A549 (cell line): ENCODE results near the gene PPP2R2D. TPM values are rescaled to one million over a fixed set of nuclear protein-coding genes. Genes with fewer than 3 reads are reported as not detected.

Source experiments
- ATAC-seq, 2 experiments: fragments of 200-7000 bp in 1 of 2; fragments of >200 bp in 1 of 2; cut with Nextera tagmentation in 1 of 2; cut with Tn5 transposase in 1 of 2; 3 replicates each; pipeline versions ENCODE4 v1.8.0 to v1.9.1; 2018 to 2020; ENCODE audit warnings: mild to moderate bottlenecking in 1 of 2, moderate library complexity in 1 of 2
- CTCF ChIA-PET: fragments of 300-600 bp; sonication (Branson Sonifier 250); formaldehyde crosslinking; extraction: SDS; loops from one replicate; lab custom pipeline; 2021; ENCODE audit warnings: antibody characterized with exemption, inconsistent platforms; lab: Yijun Ruan, JAX
- POLR2A ChIA-PET: fragments of 350-600 bp; formaldehyde crosslinking; extraction: SDS; loops from one replicate; lab custom pipeline; 2021; ENCODE audit warnings: antibody characterized with exemption, inconsistent platforms; lab: Yijun Ruan, JAX
- DNase-seq, 2 experiments: peaks; one replicate each; pipeline versions ENCODE4 v3.0.0 to v3.0.0-alpha.2; 2011 to 2016; ENCODE audit warnings: low read depth in 1 of 2, low spot score in 1 of 2
- FAIRE-seq: peaks from 2 replicates; lab custom pipeline; 2011; peaks lifted over from hg19 to GRCh38; lab: Jason Lieb, UNC
- H3K27ac ChIP-seq, 2 experiments: fragments of >200 bp; sonication (Bioruptor Twin); formaldehyde crosslinking; 3 replicates each; pipeline ENCODE4 v1.5.1; 2016 to 2017
- H3K4me1 ChIP-seq: fragments of >200 bp; sonication (Bioruptor Twin); formaldehyde crosslinking; 3 replicates; pipeline ENCODE4 v1.6.1; 2016
- H3K4me2 ChIP-seq: fragments of >200 bp; sonication (Bioruptor Twin); formaldehyde crosslinking; 3 replicates; pipeline ENCODE4 v1.6.1; 2016
- H3K4me3 ChIP-seq: fragments of >200 bp; sonication (Bioruptor Twin); formaldehyde crosslinking; 3 replicates; pipeline ENCODE4 v1.5.1; 2016
- H3K9me3 ChIP-seq: fragments of >200 bp; sonication (Bioruptor Twin); formaldehyde crosslinking; 3 replicates; pipeline ENCODE4 v1.6.1; 2016
- CHD4 ChIP-seq: fragments of 200-600 bp; sonication (generic); IDR thresholded peaks from 2 replicates; pipeline ENCODE4 v1.6.1; 2016; ENCODE audit warnings: antibody characterized with exemption, mild to moderate bottlenecking, borderline replicate concordance
- EHF ChIP-seq: fragments of 250-450 bp; sonication (Bioruptor Pico); IDR thresholded peaks from 2 replicates; pipeline ENCODE4 v1.5.0; 2020; ENCODE audit warnings: mild to moderate bottlenecking
- EHMT2 ChIP-seq: fragments of 200-600 bp; sonication (generic); IDR thresholded peaks from 2 replicates; pipeline ENCODE4 v1.6.1; 2016; ENCODE audit warnings: antibody characterized with exemption, low read depth, mild to moderate bottlenecking, moderate library complexity
- ESRRA ChIP-seq: fragments of 150-350 bp; IDR thresholded peaks from 2 replicates; pipeline ENCODE4 v1.6.1; 2014; ENCODE audit warnings: mild to moderate bottlenecking, low read length, borderline replicate concordance
- FOSL2 ChIP-seq, 2 experiments: fragments of 450-650 bp in 1 of 2; fragments of >200 bp in 1 of 2; sonication (Bioruptor Twin) in 1 of 2; formaldehyde crosslinking; IDR thresholded peaks; 2 replicates each; pipeline versions ENCODE4 v1.5.0 to v1.6.1; 2016 to 2020; ENCODE audit warnings: mild to moderate bottlenecking in 1 of 2, moderate library complexity in 1 of 2
- HDAC2 ChIP-seq: fragments of 200-600 bp; sonication (generic); IDR thresholded peaks from 2 replicates; pipeline ENCODE4 v1.6.1; 2016
- HOXB13 ChIP-seq: fragments of 250-450 bp; sonication (Bioruptor Pico); IDR thresholded peaks from 2 replicates; pipeline ENCODE4 v1.5.0; 2020; ENCODE audit warnings: low read depth, mild to moderate bottlenecking, moderate library complexity
- JUN ChIP-seq, 2 experiments: fragments of >200 bp; sonication (Bioruptor Twin); formaldehyde crosslinking; IDR thresholded peaks; 2 replicates in 1 of 2; 3 replicates in 1 of 2; pipeline ENCODE4 v1.6.1; 2016 to 2017
- JUNB ChIP-seq: fragments of >200 bp; sonication (Bioruptor Twin); formaldehyde crosslinking; IDR thresholded peaks from 2 replicates; pipeline ENCODE4 v1.6.1; 2016
- MYC ChIP-seq: IDR thresholded peaks from 2 replicates; pipeline ENCODE4 v1.6.1; 2012; ENCODE audit warnings: mild to moderate bottlenecking, inconsistent platforms, low read length, improper control_type of control experiment, borderline replicate concordance
- POLR2A ChIP-seq: IDR thresholded peaks from 2 replicates; pipeline ENCODE4 v1.6.1; 2012; ENCODE audit warnings: mild to moderate bottlenecking, low read length
- RAD21 ChIP-seq, 2 experiments: fragments of >200 bp in 1 of 2; sonication (Bioruptor Twin) in 1 of 2; formaldehyde crosslinking in 1 of 2; IDR thresholded peaks in 1 of 2; conservative IDR thresholded peaks in 1 of 2; 2 replicates in 1 of 2; 3 replicates in 1 of 2; pipeline ENCODE4 v1.6.1; 2012 to 2018; ENCODE audit warnings: inconsistent platforms in 1 of 2
- RFX5 ChIP-seq: fragments of 450-650 bp; IDR thresholded peaks from 2 replicates; pipeline ENCODE4 v1.7.1; 2014; ENCODE audit warnings: antibody characterized with exemption, mild to moderate bottlenecking, moderate library complexity
- TFCP2L1 ChIP-seq: fragments of 250-450 bp; sonication (Bioruptor Pico); IDR thresholded peaks from 2 replicates; pipeline ENCODE4 v1.5.0; 2021; ENCODE audit warnings: mild to moderate bottlenecking
- WGBS: methylation state at CpG from one replicate; pipeline ENCODE4 v1.1.6; 2017; ENCODE audit errors: missing lambda C conversion rate; 5-methylcytosine and 5-hydroxymethylcytosine counted together
- polyA plus RNA-seq, 4 experiments: library from polyadenylated mRNA; depleted of rRNA in 3 of 4; stranded (reverse); fragments of >200 nt; fragmentation: RNase III in 1 of 4; extraction: RNeasy Plus Mini Kit Qiagen cat#74134 plus additional on column Dnase treatment in 1 of 4; gene quantifications; 2 replicates in 3 of 4; 3 replicates in 1 of 4; pipeline ENCODE4 v1.2.3, GENCODE V29; 2011 to 2017
- TF ChIP-seq, protein P1 (sequence below): fragments of 200-600 bp; sonication (generic); IDR thresholded peaks from 2 replicates; pipeline ENCODE4 v1.6.1; 2016; ENCODE audit warnings: antibody characterized with exemption, mild to moderate bottlenecking, moderate library complexity
- TF ChIP-seq, protein P2 (sequence below): IDR thresholded peaks from 2 replicates; pipeline ENCODE4 v1.6.1; 2012
- TF ChIP-seq, protein P3 (sequence below): fragments of 150-350 bp; IDR thresholded peaks from 2 replicates; pipeline ENCODE4 v1.6.1; 2014; ENCODE audit warnings: low read depth, mild to moderate bottlenecking, low read length
- TF ChIP-seq, protein P4 (sequence below): fragments of 250-450 bp; sonication (Bioruptor Pico); IDR thresholded peaks from 2 replicates; pipeline ENCODE4 v1.5.0; 2020; ENCODE audit warnings: low read depth, mild to moderate bottlenecking, moderate library complexity

The PPP2R2D gene
- polyA plus RNA-seq, 2 of the 4 experiments (the other 2 are of a cell fraction): 23.9 to 36.0 TPM

DNA sequence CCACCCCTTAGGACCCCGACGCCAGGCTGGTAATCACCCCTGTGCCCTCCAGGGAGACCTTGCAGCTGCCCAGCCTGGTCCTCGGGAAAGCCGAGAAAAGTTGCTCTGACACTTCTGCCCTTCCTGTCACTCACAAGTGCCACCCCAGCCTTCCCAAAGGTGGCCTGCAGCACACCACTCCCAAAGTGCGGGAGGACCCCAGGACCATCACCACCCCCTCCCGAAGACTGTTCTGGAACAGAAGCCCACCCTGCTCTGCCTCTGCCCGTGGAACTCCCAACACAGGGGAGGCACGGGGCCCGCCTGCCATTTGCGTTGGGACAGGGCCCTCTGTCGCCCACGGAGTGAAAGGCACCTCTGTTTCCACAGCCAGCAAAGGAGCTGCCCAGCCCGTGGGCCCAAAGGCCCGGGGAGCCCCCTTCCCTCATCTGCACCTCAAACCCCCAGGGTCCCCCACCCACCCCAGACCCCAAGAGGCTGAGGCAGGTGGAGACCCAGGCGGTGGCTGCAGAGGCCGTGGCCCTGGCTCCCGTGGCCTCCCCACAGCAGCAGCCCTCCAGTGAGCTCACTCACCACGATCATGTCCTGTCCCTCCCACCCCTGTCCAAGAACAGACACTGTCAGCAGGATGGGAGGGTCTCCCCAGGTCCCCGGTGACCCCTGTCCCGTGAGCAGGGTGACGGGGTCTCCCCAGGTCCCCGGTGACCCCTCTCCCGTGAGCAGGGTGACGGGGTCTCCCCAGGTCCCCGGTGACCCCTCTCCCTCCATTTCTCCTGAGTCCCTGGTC, 47.8 kb upstream of the PPP2R2D start (continued):
- TF ChIP-seq, protein P1, sequence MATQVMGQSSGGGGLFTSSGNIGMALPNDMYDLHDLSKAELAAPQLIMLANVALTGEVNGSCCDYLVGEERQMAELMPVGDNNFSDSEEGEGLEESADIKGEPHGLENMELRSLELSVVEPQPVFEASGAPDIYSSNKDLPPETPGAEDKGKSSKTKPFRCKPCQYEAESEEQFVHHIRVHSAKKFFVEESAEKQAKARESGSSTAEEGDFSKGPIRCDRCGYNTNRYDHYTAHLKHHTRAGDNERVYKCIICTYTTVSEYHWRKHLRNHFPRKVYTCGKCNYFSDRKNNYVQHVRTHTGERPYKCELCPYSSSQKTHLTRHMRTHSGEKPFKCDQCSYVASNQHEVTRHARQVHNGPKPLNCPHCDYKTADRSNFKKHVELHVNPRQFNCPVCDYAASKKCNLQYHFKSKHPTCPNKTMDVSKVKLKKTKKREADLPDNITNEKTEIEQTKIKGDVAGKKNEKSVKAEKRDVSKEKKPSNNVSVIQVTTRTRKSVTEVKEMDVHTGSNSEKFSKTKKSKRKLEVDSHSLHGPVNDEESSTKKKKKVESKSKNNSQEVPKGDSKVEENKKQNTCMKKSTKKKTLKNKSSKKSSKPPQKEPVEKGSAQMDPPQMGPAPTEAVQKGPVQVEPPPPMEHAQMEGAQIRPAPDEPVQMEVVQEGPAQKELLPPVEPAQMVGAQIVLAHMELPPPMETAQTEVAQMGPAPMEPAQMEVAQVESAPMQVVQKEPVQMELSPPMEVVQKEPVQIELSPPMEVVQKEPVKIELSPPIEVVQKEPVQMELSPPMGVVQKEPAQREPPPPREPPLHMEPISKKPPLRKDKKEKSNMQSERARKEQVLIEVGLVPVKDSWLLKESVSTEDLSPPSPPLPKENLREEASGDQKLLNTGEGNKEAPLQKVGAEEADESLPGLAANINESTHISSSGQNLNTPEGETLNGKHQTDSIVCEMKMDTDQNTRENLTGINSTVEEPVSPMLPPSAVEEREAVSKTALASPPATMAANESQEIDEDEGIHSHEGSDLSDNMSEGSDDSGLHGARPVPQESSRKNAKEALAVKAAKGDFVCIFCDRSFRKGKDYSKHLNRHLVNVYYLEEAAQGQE: no peak
- TF ChIP-seq EHMT2 (no peak), CHD4 (no peak), RAD21 (conservative IDR thresholded peaks at IDR 0.05 in 1 of 2, IDR thresholded peaks at IDR 0.05 in 1 of 2) (no peak), EHF (CRISPR knock-in tag) (no peak)
- TF ChIP-seq, protein P2, sequence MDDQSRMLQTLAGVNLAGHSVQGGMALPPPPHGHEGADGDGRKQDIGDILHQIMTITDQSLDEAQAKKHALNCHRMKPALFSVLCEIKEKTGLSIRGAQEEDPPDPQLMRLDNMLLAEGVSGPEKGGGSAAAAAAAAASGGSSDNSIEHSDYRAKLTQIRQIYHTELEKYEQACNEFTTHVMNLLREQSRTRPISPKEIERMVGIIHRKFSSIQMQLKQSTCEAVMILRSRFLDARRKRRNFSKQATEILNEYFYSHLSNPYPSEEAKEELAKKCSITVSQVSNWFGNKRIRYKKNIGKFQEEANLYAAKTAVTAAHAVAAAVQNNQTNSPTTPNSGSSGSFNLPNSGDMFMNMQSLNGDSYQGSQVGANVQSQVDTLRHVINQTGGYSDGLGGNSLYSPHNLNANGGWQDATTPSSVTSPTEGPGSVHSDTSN: no peak
- TF ChIP-seq, protein P3, sequence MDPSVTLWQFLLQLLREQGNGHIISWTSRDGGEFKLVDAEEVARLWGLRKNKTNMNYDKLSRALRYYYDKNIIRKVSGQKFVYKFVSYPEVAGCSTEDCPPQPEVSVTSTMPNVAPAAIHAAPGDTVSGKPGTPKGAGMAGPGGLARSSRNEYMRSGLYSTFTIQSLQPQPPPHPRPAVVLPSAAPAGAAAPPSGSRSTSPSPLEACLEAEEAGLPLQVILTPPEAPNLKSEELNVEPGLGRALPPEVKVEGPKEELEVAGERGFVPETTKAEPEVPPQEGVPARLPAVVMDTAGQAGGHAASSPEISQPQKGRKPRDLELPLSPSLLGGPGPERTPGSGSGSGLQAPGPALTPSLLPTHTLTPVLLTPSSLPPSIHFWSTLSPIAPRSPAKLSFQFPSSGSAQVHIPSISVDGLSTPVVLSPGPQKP: no peak

DNA sequence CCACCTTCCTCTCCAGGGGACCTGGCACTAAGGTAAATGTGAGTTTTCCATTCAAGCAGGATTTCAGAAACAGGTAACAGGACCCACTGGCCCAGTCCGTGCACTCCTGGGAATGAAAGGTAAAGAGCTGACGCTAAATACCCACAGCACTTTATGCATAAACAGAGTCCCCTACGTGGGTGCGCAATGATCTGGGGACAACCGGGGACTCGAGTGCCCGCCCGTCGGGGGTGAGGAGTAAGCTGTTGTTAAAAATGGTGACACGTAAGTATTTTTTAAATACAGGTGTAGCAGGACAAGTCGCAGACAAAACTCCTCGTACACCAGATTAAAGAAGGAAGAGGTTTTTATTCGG, 47.2 kb upstream of the PPP2R2D start:
- POLR2A ChIA-PET: no interaction called here
- 68% methylated on average over 13 of the region's 13 CpGs for WGBS
- ATAC-seq (no peak), DNase-seq (no peak), FAIRE-seq (no peak)
- H3K4me2 ChIP-seq: no peak overlapping the region
- H3K4me1 ChIP-seq: no peaks in the 10 kb centered on the region
- CTCF ChIA-PET: interaction anchor here (0.9 to 1.9 kb wide), 3 partner anchors 21 to 169 kb away, joined by 3 to 8 read pairs (median 3); no protein-coding TSS in a partner anchor
- TF ChIP-seq, protein P3: no peak
- TF ChIP-seq MYC (no peak), HOXB13 (CRISPR knock-in tag) (no peak), FOSL2 (IDR thresholded peaks at IDR 0.05) (no peak), FOSL2 (CRISPR knock-in tag; IDR thresholded peaks at IDR 0.05) (no peak), ESRRA (no peak), EHF (CRISPR knock-in tag) (no peak), TFCP2L1 (no peak), JUN (IDR thresholded peaks at IDR 0.05) (no peak), HDAC2 (no peak), JUNB (no peak), RFX5 (no peak), POLR2A (no peak)
- TF ChIP-seq, protein P4, sequence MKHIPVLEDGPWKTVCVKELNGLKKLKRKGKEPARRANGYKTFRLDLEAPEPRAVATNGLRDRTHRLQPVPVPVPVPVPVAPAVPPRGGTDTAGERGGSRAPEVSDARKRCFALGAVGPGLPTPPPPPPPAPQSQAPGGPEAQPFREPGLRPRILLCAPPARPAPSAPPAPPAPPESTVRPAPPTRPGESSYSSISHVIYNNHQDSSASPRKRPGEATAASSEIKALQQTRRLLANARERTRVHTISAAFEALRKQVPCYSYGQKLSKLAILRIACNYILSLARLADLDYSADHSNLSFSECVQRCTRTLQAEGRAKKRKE: no peak
- H3K4me3 ChIP-seq: no peak overlapping the region
- H3K9me3 ChIP-seq: no peaks in the 10 kb centered on the region
- H3K27ac ChIP-seq: no peak overlapping the region
